ENCODE data around the gene DNAI1. TPM values are rescaled to one million over a fixed set of nuclear protein-coding genes. Genes with fewer than 3 reads are reported as not detected.
"Not testable (repeated sequence)": the region's sequence is repeated elsewhere in the genome, so short reads cannot be mapped to it uniquely, and the experiment has no call there.

Gene DNAI1
- total RNA-seq, 1 donor from 2014 or later, result 1.8 TPM

GRCh38 chr9:34522971-34523797 lies 64.6 kb downstream of the DNAI1 start, which contains the start of gene ENHO:
Gene ENHO (minus strand): TSS chr9:34522990. CDS start chr9:34521695, 1,295 bp downstream.
- Histone ChIP-seq H3K79me2 (ENCODE audit: insufficient read depth, low read length) (no peaks in the 10 kb centered on the region), H3K4me1 (ENCODE audit: insufficient read depth, low read length) (peaks cover 5% of the 10 kb centered on the region), H4K20me1 (ENCODE audit: insufficient read depth, low read length) (peaks cover 5% of the 10 kb centered on the region), H2AFZ (ENCODE audit: low read depth, low read length) (peak within 1 kb of the TSS; percentile 57), H3K4me3 (ENCODE audit: insufficient read depth, low read depth, low read length) (peak within 1 kb of the TSS; percentile 13), H3K4me2 (ENCODE audit: low read length) (peak within 1 kb of the TSS; percentile 78), H3K9me3 (ENCODE audit: insufficient read depth, low read depth, low read length) (no peaks in the 10 kb centered on the region), H3K9ac (ENCODE audit: low read length) (peak within 1 kb of the TSS; percentile 50), H3K36me3 (ENCODE audit: insufficient read depth, low read length) (no peaks in the 10 kb centered on the region), H3K27me3 (ENCODE audit: insufficient read depth, low read length) (peaks cover 17% of the 10 kb centered on the region), H3K27ac (ENCODE audit: low read depth, low read length) (no peak within 1 kb of the TSS)
- TF ChIP-seq, protein P1, sequence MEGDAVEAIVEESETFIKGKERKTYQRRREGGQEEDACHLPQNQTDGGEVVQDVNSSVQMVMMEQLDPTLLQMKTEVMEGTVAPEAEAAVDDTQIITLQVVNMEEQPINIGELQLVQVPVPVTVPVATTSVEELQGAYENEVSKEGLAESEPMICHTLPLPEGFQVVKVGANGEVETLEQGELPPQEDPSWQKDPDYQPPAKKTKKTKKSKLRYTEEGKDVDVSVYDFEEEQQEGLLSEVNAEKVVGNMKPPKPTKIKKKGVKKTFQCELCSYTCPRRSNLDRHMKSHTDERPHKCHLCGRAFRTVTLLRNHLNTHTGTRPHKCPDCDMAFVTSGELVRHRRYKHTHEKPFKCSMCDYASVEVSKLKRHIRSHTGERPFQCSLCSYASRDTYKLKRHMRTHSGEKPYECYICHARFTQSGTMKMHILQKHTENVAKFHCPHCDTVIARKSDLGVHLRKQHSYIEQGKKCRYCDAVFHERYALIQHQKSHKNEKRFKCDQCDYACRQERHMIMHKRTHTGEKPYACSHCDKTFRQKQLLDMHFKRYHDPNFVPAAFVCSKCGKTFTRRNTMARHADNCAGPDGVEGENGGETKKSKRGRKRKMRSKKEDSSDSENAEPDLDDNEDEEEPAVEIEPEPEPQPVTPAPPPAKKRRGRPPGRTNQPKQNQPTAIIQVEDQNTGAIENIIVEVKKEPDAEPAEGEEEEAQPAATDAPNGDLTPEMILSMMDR (IDR thresholded peaks at IDR 0.05; ENCODE audit: insufficient read depth, low read depth, low read length), result no peak
- no peak for TF ChIP-seq EZH2 (IDR thresholded peaks at IDR 0.05; ENCODE audit: insufficient read depth, low read length)
- peaks cover 2% of the 10 kb centered on the region for H3K9me3 Mint-ChIP-seq (ENCODE audit: unreplicated experiment)
- no peaks in the 10 kb centered on the region for H3K36me3 Mint-ChIP-seq (ENCODE audit: low read depth, unreplicated experiment)
- peak within 1 kb of the TSS; percentile 82 for H3K4me3 Mint-ChIP-seq (ENCODE audit: unreplicated experiment)
- FAIRE-seq (no peak), DNase-seq (ENCODE audit: low read depth) (peak; percentile 56)
- H3K27ac Mint-ChIP-seq (ENCODE audit: unreplicated experiment), result peak within 1 kb of the TSS; percentile 34
- peaks cover 1% of the 10 kb centered on the region for H3K4me1 Mint-ChIP-seq (ENCODE audit: low read depth, unreplicated experiment)
- peaks cover 60% of the 10 kb centered on the region for H3K27me3 Mint-ChIP-seq (ENCODE audit: low read depth, unreplicated experiment)

- H3K4me2 ChIP-seq (ENCODE audit: low read length), result no peak overlapping the region
- H3K4me1 ChIP-seq (ENCODE audit: insufficient read depth, low read length), result peaks cover 5% of the 10 kb centered on the region
- no peak overlapping the region for H3K4me3 ChIP-seq (ENCODE audit: insufficient read depth, low read depth, low read length)
- no peak overlapping the region for H3K27ac ChIP-seq (ENCODE audit: low read depth, low read length)
- TF ChIP-seq EZH2 (IDR thresholded peaks at IDR 0.05; ENCODE audit: insufficient read depth, low read length), result no peak
- TF ChIP-seq, protein P1 (IDR thresholded peaks at IDR 0.05; ENCODE audit: insufficient read depth, low read depth, low read length), result no peak
- peaks cover 5% of the 10 kb centered on the region for H4K20me1 ChIP-seq (ENCODE audit: insufficient read depth, low read length)
- H3K79me2 ChIP-seq (ENCODE audit: insufficient read depth, low read length), result no peaks in the 10 kb centered on the region
- no peaks in the 10 kb centered on the region for H3K36me3 Mint-ChIP-seq (ENCODE audit: low read depth, unreplicated experiment)
- H3K27me3 Mint-ChIP-seq (ENCODE audit: low read depth, unreplicated experiment), result peaks cover 57% of the 10 kb centered on the region
- peaks cover 2% of the 10 kb centered on the region for H3K9me3 Mint-ChIP-seq (ENCODE audit: unreplicated experiment)
- H3K36me3 ChIP-seq (ENCODE audit: insufficient read depth, low read length), result no peaks in the 10 kb centered on the region
- no peak overlapping the region for H3K27ac Mint-ChIP-seq (ENCODE audit: unreplicated experiment)
- H2AFZ ChIP-seq (ENCODE audit: low read depth, low read length), result no peak overlapping the region
- DNase-seq (ENCODE audit: low read depth) (no peak), FAIRE-seq (no peak)
- H3K27me3 ChIP-seq (ENCODE audit: insufficient read depth, low read length), result peaks cover 17% of the 10 kb centered on the region
- H3K4me3 Mint-ChIP-seq (ENCODE audit: unreplicated experiment), result no peak overlapping the region
- peaks cover 1% of the 10 kb centered on the region for H3K4me1 Mint-ChIP-seq (ENCODE audit: low read depth, unreplicated experiment)
- no peaks in the 10 kb centered on the region for H3K9me3 ChIP-seq (ENCODE audit: insufficient read depth, low read depth, low read length)
- H3K9ac ChIP-seq (ENCODE audit: low read length), result no peak overlapping the region
Observed at GRCh38 chr9:34524349-34524748, 65.7 kb downstream of the DNAI1 start.

DNA sequence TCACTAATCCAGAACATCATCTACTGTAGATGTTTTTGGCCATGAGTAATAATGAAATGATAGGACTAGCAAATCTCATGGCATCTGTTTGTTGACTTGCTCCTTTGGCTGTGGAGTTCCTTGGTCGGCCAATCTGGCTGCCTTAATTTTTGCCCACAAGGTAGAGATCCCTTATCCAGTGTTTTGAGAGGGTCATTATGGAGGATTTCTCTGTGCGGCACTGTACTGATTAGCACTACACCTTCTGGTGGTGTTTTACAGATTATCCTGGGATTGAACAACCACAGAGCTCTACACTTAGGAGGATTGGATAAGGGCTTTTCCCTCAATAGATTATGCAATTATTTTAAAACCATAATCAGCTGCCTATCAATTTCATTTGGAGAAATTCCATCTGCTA lies 67.4 kb downstream of the DNAI1 start:
- H3K36me3 Mint-ChIP-seq (ENCODE audit: low read depth, unreplicated experiment), result no peaks in the 10 kb centered on the region
- peaks cover 56% of the 10 kb centered on the region for H3K27me3 Mint-ChIP-seq (ENCODE audit: low read depth, unreplicated experiment)
- Histone ChIP-seq H4K20me1 (ENCODE audit: insufficient read depth, low read length) (peaks cover 5% of the 10 kb centered on the region), H2AFZ (ENCODE audit: low read depth, low read length) (no peak overlapping the region), H3K27ac (ENCODE audit: low read depth, low read length) (no peak overlapping the region), H3K79me2 (ENCODE audit: insufficient read depth, low read length) (no peaks in the 10 kb centered on the region), H3K4me1 (ENCODE audit: insufficient read depth, low read length) (peaks cover 5% of the 10 kb centered on the region), H3K4me3 (ENCODE audit: insufficient read depth, low read depth, low read length) (no peak overlapping the region), H3K9ac (ENCODE audit: low read length) (no peak overlapping the region), H3K4me2 (ENCODE audit: low read length) (no peak overlapping the region), H3K9me3 (ENCODE audit: insufficient read depth, low read depth, low read length) (no peaks in the 10 kb centered on the region), H3K36me3 (ENCODE audit: insufficient read depth, low read length) (no peaks in the 10 kb centered on the region), H3K27me3 (ENCODE audit: insufficient read depth, low read length) (peaks cover 17% of the 10 kb centered on the region)
- DNase-seq (ENCODE audit: low read depth) (no peak), FAIRE-seq (no peak)
- H3K9me3 Mint-ChIP-seq (ENCODE audit: unreplicated experiment), result peaks cover 6% of the 10 kb centered on the region
- H3K27ac Mint-ChIP-seq (ENCODE audit: unreplicated experiment), result no peak overlapping the region
- H3K4me1 Mint-ChIP-seq (ENCODE audit: low read depth, unreplicated experiment), result peaks cover 1% of the 10 kb centered on the region
- H3K4me3 Mint-ChIP-seq (ENCODE audit: unreplicated experiment), result no peak overlapping the region
- TF ChIP-seq, protein P1 (IDR thresholded peaks at IDR 0.05; ENCODE audit: insufficient read depth, low read depth, low read length), result no peak
- TF ChIP-seq EZH2 (IDR thresholded peaks at IDR 0.05; ENCODE audit: insufficient read depth, low read length), result no peak

DNA sequence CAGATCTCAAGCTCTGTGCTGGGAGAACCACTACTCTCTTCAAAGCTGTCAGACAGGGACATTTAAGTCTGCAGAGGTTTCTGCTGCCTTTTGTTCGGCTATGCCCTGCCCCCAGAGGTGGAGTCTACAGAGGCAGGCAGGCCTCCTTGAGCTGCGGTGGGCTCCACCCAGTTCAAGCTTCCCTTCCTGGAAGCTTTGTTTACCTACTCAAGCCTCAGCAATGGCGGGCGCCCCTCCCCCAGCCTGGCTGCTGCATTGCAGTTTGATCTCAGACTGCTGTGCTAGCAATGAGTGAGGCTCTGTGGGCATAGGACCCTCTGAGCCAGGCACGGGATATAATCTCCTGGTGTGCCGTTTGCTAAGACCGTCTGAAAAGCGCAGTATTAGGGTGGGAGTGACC lies 73.4 kb downstream of the DNAI1 start:
- not testable (repeated sequence) for H3K27ac Mint-ChIP-seq (ENCODE audit: unreplicated experiment); FAIRE-seq; H3K4me3 Mint-ChIP-seq (ENCODE audit: unreplicated experiment); H2AFZ ChIP-seq (ENCODE audit: low read depth, low read length); H3K36me3 ChIP-seq (ENCODE audit: insufficient read depth, low read length); H3K9me3 ChIP-seq (ENCODE audit: insufficient read depth, low read depth, low read length); H3K4me1 ChIP-seq (ENCODE audit: insufficient read depth, low read length); H3K9ac ChIP-seq (ENCODE audit: low read length); H3K36me3 Mint-ChIP-seq (ENCODE audit: low read depth, unreplicated experiment); H3K27ac ChIP-seq (ENCODE audit: low read depth, low read length); DNase-seq (ENCODE audit: low read depth); H4K20me1 ChIP-seq (ENCODE audit: insufficient read depth, low read length); H3K79me2 ChIP-seq (ENCODE audit: insufficient read depth, low read length); H3K4me3 ChIP-seq (ENCODE audit: insufficient read depth, low read depth, low read length); H3K4me1 Mint-ChIP-seq (ENCODE audit: low read depth, unreplicated experiment); H3K4me2 ChIP-seq (ENCODE audit: low read length)
- Mint-ChIP-seq H3K9me3 (ENCODE audit: unreplicated experiment) (peaks cover 16% of the 10 kb centered on the region), H3K27me3 (ENCODE audit: low read depth, unreplicated experiment) (peaks cover 55% of the 10 kb centered on the region)
- peaks cover 13% of the 10 kb centered on the region for H3K27me3 ChIP-seq (ENCODE audit: insufficient read depth, low read length)

Data from astrocyte (in vitro differentiated cells and primary cell).